ENCODE results near the gene ALG13.
"Not testable (repeated sequence)": the region's sequence is repeated elsewhere in the genome, so short reads cannot be mapped to it uniquely, and the experiment has no call there.

Gene ALG13

GRCh38 chrX:111761578-111762135 lies 80.7 kb downstream of the ALG13 start:
- DNase-seq, result no peak

- DNase-seq, result no peak
Observed at GRCh38 chrX:111778591-111778990, 97.6 kb downstream of the ALG13 start.

- no peak for DNase-seq
Observed at GRCh38 chrX:111779582-111779981, 98.6 kb downstream of the ALG13 start.

- no peak for DNase-seq
Observed at GRCh38 chrX:111784667-111785066, 103.7 kb downstream of the ALG13 start.

- DNase-seq, result not testable (repeated sequence)
Observed at GRCh38 chrX:111790054-111790453, 109.1 kb downstream of the ALG13 start.

All from NCI-H1436 (cell line).